ENCODE data around the gene CFAP97D2.

The CFAP97D2 gene

DNA sequence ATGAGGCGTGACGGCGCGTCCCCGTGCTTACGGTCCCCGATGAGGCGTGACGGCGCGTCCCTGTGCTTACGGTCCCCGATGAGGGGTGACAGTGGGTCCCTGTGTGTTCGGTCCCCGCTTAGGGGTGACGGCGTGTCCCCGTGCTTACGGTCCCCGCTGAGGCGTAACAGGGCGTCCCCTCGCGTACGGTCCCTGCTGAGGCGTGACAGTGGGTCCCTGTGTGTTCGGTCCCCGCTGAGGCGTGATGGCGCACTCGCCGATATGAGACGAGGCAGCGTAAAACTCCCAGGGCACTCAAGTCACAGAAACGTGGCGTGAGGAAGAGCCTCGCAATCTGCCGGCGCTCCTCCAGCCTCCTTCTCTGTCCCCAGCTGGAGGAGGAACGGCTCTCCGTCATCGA, 20.9 kb downstream of the CFAP97D2 start:
- in situ Hi-C loops (cut with MboI; ENCODE audit: low sequenced_read_pairs, unreplicated experiment), result no loop called here
- TF ChIP-seq CTCF (IDR thresholded peaks at IDR 0.05; ENCODE audit: borderline replicate concordance, control extremely low read depth, extremely low read depth, insufficient read depth, missing control alignments), result no peak
- DNase-seq (ENCODE audit: low spot score), result no peak

GRCh38 chr13:114200399-114200911, 21.4 kb downstream of the CFAP97D2 start:
- no peak for TF ChIP-seq CTCF (IDR thresholded peaks at IDR 0.05; ENCODE audit: borderline replicate concordance, control extremely low read depth, extremely low read depth, insufficient read depth, missing control alignments)
- in situ Hi-C loops (cut with MboI; ENCODE audit: low sequenced_read_pairs, unreplicated experiment), result no loop called here
- DNase-seq (ENCODE audit: low spot score), result no peak

DNA sequence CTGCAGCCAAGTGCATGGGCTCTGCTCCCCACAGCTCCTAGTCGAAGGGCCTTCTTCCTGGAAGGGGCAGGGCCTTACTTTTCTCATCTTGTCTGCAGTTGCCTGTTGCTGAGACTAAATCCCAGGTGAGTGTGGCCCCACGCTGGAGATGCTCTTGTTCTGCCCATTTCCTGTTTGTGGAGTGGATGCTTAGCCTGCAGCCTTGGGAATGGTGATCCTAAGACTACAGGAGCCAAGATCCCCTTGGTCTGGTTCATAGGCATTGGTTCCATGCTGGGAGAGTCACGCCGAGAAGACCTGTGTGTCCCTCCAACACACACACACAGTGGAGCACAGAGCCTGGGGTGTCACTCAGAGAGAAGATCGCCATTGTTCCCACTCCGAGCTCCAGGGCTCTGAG, 23.5 kb downstream of the CFAP97D2 start:
- TF ChIP-seq CTCF (IDR thresholded peaks at IDR 0.05; ENCODE audit: borderline replicate concordance, control extremely low read depth, extremely low read depth, insufficient read depth, missing control alignments), result no peak
- no peak for DNase-seq (ENCODE audit: low spot score)
- in situ Hi-C loops (cut with MboI; ENCODE audit: low sequenced_read_pairs, unreplicated experiment), result no loop called here

DNA sequence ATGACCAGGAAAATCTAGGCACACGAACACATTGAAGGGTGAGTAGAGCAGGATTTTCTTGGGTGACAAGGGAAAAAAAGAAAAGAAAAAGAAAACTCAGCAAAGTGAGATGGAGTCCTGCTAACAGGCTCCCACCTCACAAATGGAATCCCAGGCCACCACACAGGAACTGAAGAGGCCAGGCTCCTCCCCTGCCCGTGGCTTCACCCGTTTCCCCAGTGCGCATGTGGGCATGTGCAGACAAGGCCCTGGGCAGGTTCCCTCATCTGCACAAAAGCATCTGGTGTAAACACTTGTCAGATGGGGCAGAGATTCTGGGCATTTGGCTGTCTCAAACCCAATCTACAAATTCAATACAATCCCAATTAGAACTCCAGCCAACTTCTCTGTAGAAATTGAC, 24.5 kb downstream of the CFAP97D2 start:
- in situ Hi-C loops (cut with MboI; ENCODE audit: low sequenced_read_pairs, unreplicated experiment), result no loop called here
- no peak for TF ChIP-seq CTCF (IDR thresholded peaks at IDR 0.05; ENCODE audit: borderline replicate concordance, control extremely low read depth, extremely low read depth, insufficient read depth, missing control alignments)
- DNase-seq (ENCODE audit: low spot score), result no peak

DNA sequence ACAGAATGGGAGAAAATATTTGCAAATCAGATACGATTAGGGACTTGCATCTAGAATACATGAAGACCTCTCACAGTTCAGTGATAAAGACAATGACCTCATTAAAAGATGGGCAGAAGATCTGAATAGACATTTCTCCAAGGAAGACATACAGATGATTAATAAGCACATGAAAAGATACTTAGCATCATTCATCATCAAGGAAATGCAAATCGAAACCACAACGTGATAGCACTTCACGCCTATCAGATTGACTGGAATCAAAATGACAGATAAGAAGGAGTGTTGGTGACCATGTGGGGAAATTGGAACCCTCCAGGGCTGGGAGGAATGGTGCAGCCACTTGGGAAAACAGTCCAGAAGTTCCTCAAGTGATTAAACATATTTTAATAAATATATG, 25.8 kb downstream of the CFAP97D2 start:
- TF ChIP-seq CTCF (IDR thresholded peaks at IDR 0.05; ENCODE audit: borderline replicate concordance, control extremely low read depth, extremely low read depth, insufficient read depth, missing control alignments), result no peak
- no peak for DNase-seq (ENCODE audit: low spot score)
- in situ Hi-C loops (cut with MboI; ENCODE audit: low sequenced_read_pairs, unreplicated experiment), result no loop called here

DNA sequence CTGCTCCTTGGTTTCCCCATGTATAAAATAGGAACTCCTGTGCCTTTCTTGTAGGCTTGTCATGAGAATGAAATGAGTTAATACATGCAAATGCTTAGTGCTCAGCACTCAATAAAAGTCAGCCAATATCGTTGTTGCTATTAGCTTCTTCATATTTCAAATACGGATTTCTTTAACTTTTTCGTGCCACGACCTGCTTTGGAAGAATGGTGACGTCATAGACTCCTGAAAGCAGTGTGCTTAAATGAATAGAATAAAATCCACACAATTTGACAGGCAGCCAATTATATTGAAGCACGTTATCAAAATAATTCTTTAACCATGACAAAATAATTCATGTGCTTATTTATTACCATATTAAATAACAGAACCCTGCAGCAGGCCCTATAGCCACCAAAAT, 29.1 kb downstream of the CFAP97D2 start:
- in situ Hi-C loops (cut with MboI; ENCODE audit: low sequenced_read_pairs, unreplicated experiment), result no loop called here
- DNase-seq (ENCODE audit: low spot score), result no peak
- TF ChIP-seq CTCF (IDR thresholded peaks at IDR 0.05; ENCODE audit: borderline replicate concordance, control extremely low read depth, extremely low read depth, insufficient read depth, missing control alignments), result no peak
